ENCODE measurements around the gene TWSG1. TPM values are rescaled to one million over a fixed set of nuclear protein-coding genes. Genes with fewer than 3 reads are reported as not detected.

Gene TWSG1
- total RNA-seq, 1 experiment from 2014 or later = 29.1 TPM

- BruUV-seq (replicated peaks) = no TSS peak
- H3K27me3 Mint-ChIP-seq (ENCODE audit: unreplicated experiment) = no peaks in the 10 kb centered on the region
- no peaks in the 10 kb centered on the region for H3K4me1 Mint-ChIP-seq (ENCODE audit: low read depth, unreplicated experiment)
- intact Hi-C loops (cut with micrococcal nuclease; ENCODE audit: unreplicated experiment) = no loop called here
- H3K36me3 Mint-ChIP-seq (ENCODE audit: insufficient read depth, unreplicated experiment) = no peaks in the 10 kb centered on the region
- TF ChIP-seq, protein P1, sequence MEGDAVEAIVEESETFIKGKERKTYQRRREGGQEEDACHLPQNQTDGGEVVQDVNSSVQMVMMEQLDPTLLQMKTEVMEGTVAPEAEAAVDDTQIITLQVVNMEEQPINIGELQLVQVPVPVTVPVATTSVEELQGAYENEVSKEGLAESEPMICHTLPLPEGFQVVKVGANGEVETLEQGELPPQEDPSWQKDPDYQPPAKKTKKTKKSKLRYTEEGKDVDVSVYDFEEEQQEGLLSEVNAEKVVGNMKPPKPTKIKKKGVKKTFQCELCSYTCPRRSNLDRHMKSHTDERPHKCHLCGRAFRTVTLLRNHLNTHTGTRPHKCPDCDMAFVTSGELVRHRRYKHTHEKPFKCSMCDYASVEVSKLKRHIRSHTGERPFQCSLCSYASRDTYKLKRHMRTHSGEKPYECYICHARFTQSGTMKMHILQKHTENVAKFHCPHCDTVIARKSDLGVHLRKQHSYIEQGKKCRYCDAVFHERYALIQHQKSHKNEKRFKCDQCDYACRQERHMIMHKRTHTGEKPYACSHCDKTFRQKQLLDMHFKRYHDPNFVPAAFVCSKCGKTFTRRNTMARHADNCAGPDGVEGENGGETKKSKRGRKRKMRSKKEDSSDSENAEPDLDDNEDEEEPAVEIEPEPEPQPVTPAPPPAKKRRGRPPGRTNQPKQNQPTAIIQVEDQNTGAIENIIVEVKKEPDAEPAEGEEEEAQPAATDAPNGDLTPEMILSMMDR (IDR thresholded peaks at IDR 0.05; ENCODE audit: unreplicated experiment) = no peak
- no peak overlapping the region for H3K4me3 Mint-ChIP-seq (ENCODE audit: low read depth, unreplicated experiment)
- no peaks in the 10 kb centered on the region for H3K9me3 Mint-ChIP-seq (ENCODE audit: low read depth, unreplicated experiment)
- no peak overlapping the region for H3K27ac Mint-ChIP-seq (ENCODE audit: unreplicated experiment)
- DNase-seq = no peak
- CTCF ChIA-PET = no interaction called here
These were observed 102.5 kb downstream of the TWSG1 start for GRCh38 chr18:9437021-9437437.

DNA sequence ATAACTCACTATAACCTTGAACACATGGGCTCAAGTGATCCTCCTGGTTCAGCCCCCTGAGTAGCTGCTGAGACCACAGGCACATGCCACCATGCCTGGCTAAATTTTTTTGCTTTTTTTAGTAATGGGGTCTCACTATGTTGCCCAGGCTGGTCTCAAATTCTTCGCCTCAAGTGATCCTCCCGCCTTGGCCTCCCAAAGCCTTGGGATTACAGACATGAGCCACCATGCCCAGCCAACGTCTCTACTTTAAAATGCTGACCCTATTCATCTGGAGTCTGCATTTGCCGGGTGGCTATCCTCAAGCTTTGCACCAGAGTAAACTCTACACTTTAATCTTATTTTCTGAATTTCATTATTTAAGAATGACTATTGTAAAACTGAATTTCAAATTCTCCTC, 103.1 kb downstream of the TWSG1 start:
- H3K9me3 Mint-ChIP-seq (ENCODE audit: low read depth, unreplicated experiment) = no peaks in the 10 kb centered on the region
- no peaks in the 10 kb centered on the region for H3K36me3 Mint-ChIP-seq (ENCODE audit: insufficient read depth, unreplicated experiment)
- TF ChIP-seq, protein P1 (IDR thresholded peaks at IDR 0.05; ENCODE audit: unreplicated experiment) = no peak
- no TSS peak for BruUV-seq (replicated peaks)
- intact Hi-C loops (cut with micrococcal nuclease; ENCODE audit: unreplicated experiment) = no loop called here
- no peaks in the 10 kb centered on the region for H3K4me1 Mint-ChIP-seq (ENCODE audit: low read depth, unreplicated experiment)
- H3K4me3 Mint-ChIP-seq (ENCODE audit: low read depth, unreplicated experiment) = no peak overlapping the region
- DNase-seq = no peak
- no peak overlapping the region for H3K27ac Mint-ChIP-seq (ENCODE audit: unreplicated experiment)
- no peaks in the 10 kb centered on the region for H3K27me3 Mint-ChIP-seq (ENCODE audit: unreplicated experiment)
- CTCF ChIA-PET = no interaction called here

DNA sequence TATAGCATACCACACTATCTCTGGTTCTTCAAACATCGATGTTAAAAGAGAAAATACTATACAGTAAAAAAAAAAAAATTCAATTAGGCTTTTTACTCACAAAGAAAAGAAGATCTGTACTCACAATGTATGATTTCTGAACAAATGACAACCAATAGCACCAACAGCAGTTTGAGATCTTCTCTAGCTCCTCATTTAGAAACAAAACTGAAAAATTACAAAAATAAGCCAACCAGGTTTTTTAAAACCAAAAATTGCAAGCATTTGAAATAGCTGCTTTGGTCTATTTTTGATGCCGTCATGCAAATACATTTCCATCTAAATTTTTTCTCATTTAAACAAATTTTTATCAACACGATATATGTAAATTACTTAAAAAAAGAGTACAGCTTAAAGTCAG, 106.5 kb downstream of the TWSG1 start:
- DNase-seq = no peak
- no TSS peak for BruUV-seq (replicated peaks)
- TF ChIP-seq, protein P1 (IDR thresholded peaks at IDR 0.05; ENCODE audit: unreplicated experiment) = no peak
- Mint-ChIP-seq H3K27ac (ENCODE audit: unreplicated experiment) (no peak overlapping the region), H3K4me1 (ENCODE audit: low read depth, unreplicated experiment) (no peaks in the 10 kb centered on the region), H3K36me3 (ENCODE audit: insufficient read depth, unreplicated experiment) (no peaks in the 10 kb centered on the region), H3K27me3 (ENCODE audit: unreplicated experiment) (no peaks in the 10 kb centered on the region), H3K9me3 (ENCODE audit: low read depth, unreplicated experiment) (no peaks in the 10 kb centered on the region), H3K4me3 (ENCODE audit: low read depth, unreplicated experiment) (no peak overlapping the region)
- intact Hi-C loops (cut with micrococcal nuclease; ENCODE audit: unreplicated experiment) = no loop called here
- CTCF ChIA-PET = no interaction called here

DNA sequence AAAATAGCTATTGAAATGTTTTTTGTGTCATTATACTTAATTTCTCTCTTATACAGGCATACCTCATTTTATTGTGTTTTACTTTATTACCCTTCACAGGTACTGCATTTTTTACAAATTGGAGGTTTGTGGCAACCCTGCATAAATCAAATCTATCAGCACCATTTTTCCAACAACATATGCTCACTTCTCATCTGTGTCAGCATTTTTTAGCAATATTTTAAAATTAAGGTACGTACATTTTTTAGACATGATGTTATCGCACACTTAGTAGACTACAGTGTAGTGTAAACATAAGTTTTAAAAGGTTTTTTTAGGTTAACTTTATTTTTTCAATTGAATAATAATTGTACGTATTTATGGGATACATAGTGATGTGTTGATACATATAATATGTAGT, 110.0 kb downstream of the TWSG1 start:
- BruUV-seq (replicated peaks) = no TSS peak
- no peaks in the 10 kb centered on the region for H3K4me1 Mint-ChIP-seq (ENCODE audit: low read depth, unreplicated experiment)
- peaks cover 4% of the 10 kb centered on the region for H3K9me3 Mint-ChIP-seq (ENCODE audit: low read depth, unreplicated experiment)
- CTCF ChIA-PET = interaction anchor here (0.6 kb wide), 1 partner anchor 112 kb away, joined by 5 read pairs; no protein-coding TSS in a partner anchor
- no peak overlapping the region for H3K4me3 Mint-ChIP-seq (ENCODE audit: low read depth, unreplicated experiment)
- no peaks in the 10 kb centered on the region for H3K27me3 Mint-ChIP-seq (ENCODE audit: unreplicated experiment)
- TF ChIP-seq, protein P1 (IDR thresholded peaks at IDR 0.05; ENCODE audit: unreplicated experiment) = no peak
- no peak overlapping the region for H3K27ac Mint-ChIP-seq (ENCODE audit: unreplicated experiment)
- intact Hi-C loops (cut with micrococcal nuclease; ENCODE audit: unreplicated experiment) = no loop called here
- no peaks in the 10 kb centered on the region for H3K36me3 Mint-ChIP-seq (ENCODE audit: insufficient read depth, unreplicated experiment)
- no peak for DNase-seq

Data from Calu3 (cell line).